PC-3 (cell line): ENCODE measurements around the gene PASK. TPM values are rescaled to one million over a fixed set of nuclear protein-coding genes. Genes with fewer than 3 reads are reported as not detected.

Experiments
- ATAC-seq: fragments of 200-7000 bp; cut with Tn5 transposase; 2 replicates; pipeline ENCODE4 v1.9.1; 2020; ENCODE audit warnings: mild to moderate bottlenecking, moderate library complexity
- BruUV-seq: library from RNA; stranded (reverse); fragments of 400-500 nt; replicated peaks from 2 replicates; lab custom pipeline; 2021; lab: Mats Ljungman, UMichigan
- CTCF ChIA-PET: fragments of 300-600 bp; sonication (Branson Sonifier 250); formaldehyde crosslinking; loops from one replicate; lab custom pipeline; 2022; ENCODE audit warnings: antibody characterized with exemption; lab: Charles Lee
- POLR2A ChIA-PET: fragments of 300-600 bp; sonication (Branson Sonifier 250); formaldehyde crosslinking; loops from one replicate; lab custom pipeline; 2022; ENCODE audit warnings: antibody characterized with exemption; ENCODE audit not compliant: unreplicated experiment; lab: Charles Lee
- DNase-seq: peaks from one replicate; pipeline ENCODE4 v3.0.0-alpha.2; 2015
- H2AFZ ChIP-seq: fragments of 300-600 bp; sonication (generic); 2 replicates; pipeline ENCODE4 v1.6.0; 2016; ENCODE audit warnings: antibody characterized with exemption, low read length
- H3F3A ChIP-seq: fragments of 300-600 bp; sonication (generic); one replicate; pipeline ENCODE4 v1.6.0; 2017; ENCODE audit warnings: antibody characterized with exemption, low read length, control low read depth, mild to moderate bottlenecking; ENCODE audit not compliant: unreplicated experiment
- H3K27ac ChIP-seq: fragments of 300-600 bp; sonication (generic); 2 replicates; pipeline ENCODE4 v1.5.1; 2016; ENCODE audit warnings: mild to moderate bottlenecking, low read length
- H3K27me3 ChIP-seq: fragments of 300-600 bp; sonication (generic); 2 replicates; pipeline ENCODE4 v1.6.1; 2016; ENCODE audit warnings: low read length, mixed read lengths
- H3K36me3 ChIP-seq: fragments of 300-600 bp; sonication (generic); 2 replicates; pipeline ENCODE4 v1.6.1; 2016; ENCODE audit warnings: low read depth, mixed run types, low read length, mixed read lengths
- H3K4me1 ChIP-seq: fragments of 300-600 bp; sonication (generic); 2 replicates; pipeline ENCODE4 v1.5.1; 2016; ENCODE audit warnings: low read length; ENCODE audit not compliant: insufficient read depth
- H3K4me2 ChIP-seq: fragments of 300-600 bp; sonication (generic); 2 replicates; pipeline ENCODE4 v1.6.0; 2016; ENCODE audit warnings: low read length
- H3K4me3 ChIP-seq: fragments of 300-600 bp; sonication (generic); 2 replicates; pipeline ENCODE4 v1.5.1; 2016; ENCODE audit warnings: mild to moderate bottlenecking, low read length, mixed read lengths
- H3K79me2 ChIP-seq: fragments of 300-600 bp; sonication (generic); 2 replicates; pipeline ENCODE4 v1.6.1; 2017; ENCODE audit warnings: low read length, mixed read lengths
- H3K9ac ChIP-seq: fragments of 300-600 bp; sonication (generic); 2 replicates; pipeline ENCODE4 v1.6.0; 2016; ENCODE audit warnings: mild to moderate bottlenecking, low read length
- H3K9me2 ChIP-seq: fragments of 300-600 bp; sonication (generic); replicated peaks from 2 replicates; pipeline ENCODE4 v1.6.1; 2016; ENCODE audit warnings: mixed run types, low read length, mixed read lengths
- H3K9me3 ChIP-seq: fragments of 300-600 bp; sonication (generic); 2 replicates; pipeline ENCODE4 v1.6.1; 2016; ENCODE audit warnings: low read length, mixed read lengths
- H4K20me1 ChIP-seq: fragments of 300-600 bp; sonication (generic); 2 replicates; pipeline ENCODE4 v1.6.1; 2016; ENCODE audit warnings: low read length, mixed read lengths
- EZH2 ChIP-seq: fragments of 300-600 bp; sonication (generic); IDR thresholded peaks from one replicate; pipeline ENCODE4 v1.6.1; 2017; ENCODE audit warnings: antibody characterized with exemption, mild to moderate bottlenecking, low read length; ENCODE audit not compliant: unreplicated experiment
- EZH2phosphoT487 ChIP-seq: fragments of 300-600 bp; sonication (generic); IDR thresholded peaks from 2 replicates; pipeline ENCODE4 v1.6.1; 2018; ENCODE audit warnings: mild to moderate bottlenecking, antibody characterized with exemption, low read length, borderline replicate concordance
- intact Hi-C: fragments of 100-400 bp; cut with micrococcal nuclease; formaldehyde crosslinking; loops from 2 replicates; pipeline ENCODE4 v1.9.0; 2023
- total RNA-seq: library from RNA; depleted of rRNA; stranded (reverse); fragments of >200 nt; gene quantifications from 2 replicates; pipeline ENCODE4 v1.2.3, GENCODE V29; 2014
- TF ChIP-seq, protein P1 (sequence below): fragments of 300-600 bp; sonication (generic); conservative IDR thresholded peaks from 2 replicates; pipeline ENCODE4 v1.5.1; 2017; ENCODE audit warnings: antibody characterized with exemption, low read depth, mild to moderate bottlenecking, low read length

The PASK gene
- total RNA-seq, 1 experiment from 2014 or later = 4.1 TPM

DNA sequence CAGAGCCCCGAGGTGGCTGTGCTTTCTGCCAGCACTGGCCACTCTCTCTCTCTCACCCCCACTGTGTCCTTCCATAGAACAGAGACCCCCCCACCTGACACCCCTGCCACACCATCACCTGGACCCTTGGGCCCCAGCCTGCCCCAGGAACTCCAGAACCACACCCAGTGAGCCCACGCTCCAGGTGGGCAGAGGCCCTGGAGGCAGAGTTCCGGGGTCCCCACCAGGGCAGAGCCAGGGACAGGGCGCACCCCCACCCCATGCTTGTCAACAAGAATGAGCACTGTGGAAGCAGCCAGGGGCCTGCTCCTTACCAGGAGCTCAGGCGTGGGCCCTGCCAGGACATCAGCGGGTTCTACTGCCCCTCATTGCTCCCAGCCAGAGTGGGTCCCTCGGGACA lies 14.6 kb downstream of the PASK start:
- H3K9me2 ChIP-seq = no peaks in the 10 kb centered on the region
- no peak for ATAC-seq
- H3K4me2 ChIP-seq = no peak overlapping the region
- H3K36me3 ChIP-seq = no peaks in the 10 kb centered on the region
- ChIA-PET CTCF (no interaction called here), POLR2A (no interaction called here)
- intact Hi-C loops = no loop called here
- H2AFZ ChIP-seq = no peak overlapping the region
- H3K4me1 ChIP-seq = no peaks in the 10 kb centered on the region
- no peak overlapping the region for H3K4me3 ChIP-seq
- H3K9me3 ChIP-seq = no peaks in the 10 kb centered on the region
- BruUV-seq = no TSS peak
- H3K27ac ChIP-seq = no peak overlapping the region
- H3F3A ChIP-seq = no peaks in the 10 kb centered on the region
- no peaks in the 10 kb centered on the region for H3K27me3 ChIP-seq
- no peaks in the 10 kb centered on the region for H4K20me1 ChIP-seq
- no peaks in the 10 kb centered on the region for H3K79me2 ChIP-seq
- DNase-seq = no peak
- H3K9ac ChIP-seq = no peak overlapping the region
- TF ChIP-seq, protein P1, sequence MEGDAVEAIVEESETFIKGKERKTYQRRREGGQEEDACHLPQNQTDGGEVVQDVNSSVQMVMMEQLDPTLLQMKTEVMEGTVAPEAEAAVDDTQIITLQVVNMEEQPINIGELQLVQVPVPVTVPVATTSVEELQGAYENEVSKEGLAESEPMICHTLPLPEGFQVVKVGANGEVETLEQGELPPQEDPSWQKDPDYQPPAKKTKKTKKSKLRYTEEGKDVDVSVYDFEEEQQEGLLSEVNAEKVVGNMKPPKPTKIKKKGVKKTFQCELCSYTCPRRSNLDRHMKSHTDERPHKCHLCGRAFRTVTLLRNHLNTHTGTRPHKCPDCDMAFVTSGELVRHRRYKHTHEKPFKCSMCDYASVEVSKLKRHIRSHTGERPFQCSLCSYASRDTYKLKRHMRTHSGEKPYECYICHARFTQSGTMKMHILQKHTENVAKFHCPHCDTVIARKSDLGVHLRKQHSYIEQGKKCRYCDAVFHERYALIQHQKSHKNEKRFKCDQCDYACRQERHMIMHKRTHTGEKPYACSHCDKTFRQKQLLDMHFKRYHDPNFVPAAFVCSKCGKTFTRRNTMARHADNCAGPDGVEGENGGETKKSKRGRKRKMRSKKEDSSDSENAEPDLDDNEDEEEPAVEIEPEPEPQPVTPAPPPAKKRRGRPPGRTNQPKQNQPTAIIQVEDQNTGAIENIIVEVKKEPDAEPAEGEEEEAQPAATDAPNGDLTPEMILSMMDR = no peak
- TF ChIP-seq EZH2 (no peak), EZH2phosphoT487 (no peak)

DNA sequence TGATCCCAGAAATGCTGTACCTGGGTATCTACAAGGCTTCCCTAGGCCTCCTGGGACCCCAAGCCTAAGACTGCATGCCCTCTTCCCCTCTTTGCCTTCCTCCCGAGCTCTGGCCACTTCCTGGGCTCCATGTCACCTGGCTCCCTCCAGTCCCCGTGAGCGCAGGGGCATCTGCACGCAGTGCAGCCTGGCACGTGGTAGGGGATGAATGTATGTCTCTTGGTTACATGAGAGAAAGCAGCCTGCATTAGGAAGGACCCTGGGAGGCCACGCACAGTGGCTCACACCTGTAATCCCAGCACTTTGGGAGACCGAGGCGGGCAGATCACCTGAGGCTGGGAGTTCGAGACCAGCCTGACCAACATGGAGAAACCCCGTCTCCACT lies 15.8 kb downstream of the PASK start:
- H3K4me1 ChIP-seq = no peaks in the 10 kb centered on the region
- H3K79me2 ChIP-seq = no peaks in the 10 kb centered on the region
- H2AFZ ChIP-seq = no peak overlapping the region
- H3K9me3 ChIP-seq = no peaks in the 10 kb centered on the region
- no peaks in the 10 kb centered on the region for H3K9me2 ChIP-seq
- H3K9ac ChIP-seq = no peak overlapping the region
- H4K20me1 ChIP-seq = no peaks in the 10 kb centered on the region
- no peaks in the 10 kb centered on the region for H3F3A ChIP-seq
- no peaks in the 10 kb centered on the region for H3K27me3 ChIP-seq
- H3K36me3 ChIP-seq = no peaks in the 10 kb centered on the region
- H3K4me2 ChIP-seq = no peak overlapping the region
- H3K4me3 ChIP-seq = no peak overlapping the region
- POLR2A ChIA-PET = no interaction called here
- intact Hi-C loops = no loop called here
- no TSS peak for BruUV-seq
- ATAC-seq (no peak), DNase-seq (no peak)
- H3K27ac ChIP-seq = no peak overlapping the region
- TF ChIP-seq, protein P1 = no peak
- TF ChIP-seq EZH2 = no peak
- no peak for TF ChIP-seq EZH2phosphoT487
- CTCF ChIA-PET = no interaction called here

DNA sequence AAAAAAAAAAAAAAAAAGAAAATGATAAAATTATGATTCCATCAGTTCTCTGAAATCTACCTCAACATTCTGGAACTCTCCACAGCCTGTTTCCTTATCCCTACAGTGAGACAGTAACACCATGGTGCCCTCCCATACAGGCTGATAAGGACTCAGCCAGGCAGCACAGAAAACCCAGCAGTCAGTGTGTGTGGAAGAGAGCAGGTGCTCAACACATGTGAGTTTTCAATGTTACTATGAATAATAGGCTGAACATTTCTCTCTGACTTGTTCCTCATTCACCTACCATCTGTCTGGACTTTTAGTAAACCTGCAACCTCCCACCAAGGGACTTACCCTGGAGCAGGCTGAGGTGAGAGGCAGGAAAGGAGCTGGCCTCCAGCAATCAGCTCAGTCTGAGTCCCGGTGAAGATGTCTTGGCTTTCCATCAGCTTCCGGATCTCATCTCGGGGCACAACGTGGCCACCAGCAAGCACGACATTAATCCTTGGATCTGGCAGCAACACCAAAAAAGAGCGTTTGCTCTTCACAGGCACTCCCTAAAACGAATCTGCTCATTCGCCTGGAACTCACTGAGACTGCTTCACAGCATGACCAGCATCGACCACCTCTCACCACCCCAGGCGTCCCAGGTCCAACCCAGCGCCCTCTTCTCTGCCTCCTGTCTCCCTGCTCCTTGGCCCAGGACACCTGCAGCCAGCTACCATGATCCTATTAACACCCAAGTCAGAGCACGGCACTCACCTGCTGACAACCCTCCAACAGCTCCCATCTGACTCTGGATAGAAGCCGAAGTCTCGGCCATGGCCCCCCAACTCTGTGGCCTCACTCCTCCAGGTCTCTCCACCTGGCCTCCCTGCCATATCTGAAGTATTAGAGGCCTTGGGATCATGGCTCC lies 16.5 kb downstream of the PASK start:
- CTCF ChIA-PET = no interaction called here
- no peaks in the 10 kb centered on the region for H3K9me2 ChIP-seq
- no TSS peak for BruUV-seq

More for the DNA sequence above, 16.5 kb downstream of the PASK start:
- Histone ChIP-seq H3K27ac (no peak overlapping the region), H3K4me3 (no peak overlapping the region), H3K4me1 (no peaks in the 10 kb centered on the region), H4K20me1 (no peaks in the 10 kb centered on the region), H3K9me3 (no peaks in the 10 kb centered on the region), H3K4me2 (no peak overlapping the region), H3K79me2 (no peaks in the 10 kb centered on the region), H3K9ac (no peak overlapping the region), H3K36me3 (no peaks in the 10 kb centered on the region), H3K27me3 (no peaks in the 10 kb centered on the region), H3F3A (no peaks in the 10 kb centered on the region), H2AFZ (no peak overlapping the region)
- DNase-seq (no peak), ATAC-seq (no peak)
- POLR2A ChIA-PET = no interaction called here
- intact Hi-C loops = no loop called here
- TF ChIP-seq EZH2 (no peak), EZH2phosphoT487 (no peak)
- TF ChIP-seq, protein P1 = no peak
